ENCODE results near the gene CLEC3B.

- no peak for TF ChIP-seq CTCF (conservative IDR thresholded peaks at IDR 0.05; ENCODE audit: low read length)
- no peak for TF ChIP-seq EZH2phosphoT487 (IDR thresholded peaks at IDR 0.05; ENCODE audit: borderline replicate concordance)
These were observed 56.9 kb downstream of the CLEC3B start for GRCh38 chr3:45083023-45083422.

Data from Loucy (cell line).